Neural cell (in vitro differentiated cells): ENCODE measurements around the gene BRF1.

Experiments
- CTCF ChIP-seq: fragments of 450-650 bp; IDR thresholded peaks from 2 replicates; pipeline ENCODE4 v1.5.1; 2014; ENCODE audit warnings: antibody characterized with exemption, mild to moderate bottlenecking, moderate library complexity; ENCODE audit not compliant: poor library complexity, severe bottlenecking
- EZH2 ChIP-seq: fragments of 200-600, 300-800 bp; shearing (Covaris generic), sonication (generic); IDR thresholded peaks from 2 replicates; pipeline ENCODE4 v1.6.1; 2014; ENCODE audit warnings: antibody characterized with exemption, low read length, borderline replicate concordance, mild to moderate bottlenecking; ENCODE audit not compliant: insufficient read depth, poor library complexity, severe bottlenecking
- RAD21 ChIP-seq: fragments of 450-650 bp; conservative IDR thresholded peaks from 2 replicates; pipeline ENCODE4 v1.6.1; 2014; ENCODE audit warnings: antibody characterized with exemption, mild to moderate bottlenecking, moderate library complexity
- TAF1 ChIP-seq: IDR thresholded peaks from 2 replicates; pipeline ENCODE4 v1.6.1; 2012; ENCODE audit warnings: low read depth

- TF ChIP-seq CTCF (no peak), EZH2 (no peak), TAF1 (no peak), RAD21 (no peak)
These were observed 81.0 kb downstream of the BRF1 start for GRCh38 chr14:105219753-105220152.
